Lower leg skin (tissue), 4 donors: ENCODE measurements around the gene NR0B1. TPM values are rescaled to one million over a fixed set of nuclear protein-coding genes. Genes with fewer than 3 reads are reported as not detected.

Source experiments
- DNase-seq, 2 donors: peaks; one replicate each; pipeline ENCODE4 v3.0.0-alpha.2; 2019; ENCODE audit warnings: low spot score in 2 of 2
- H3K4me3 ChIP-seq: fragments of 200-600 bp; sonication (generic); 2 replicates; pipeline ENCODE4 v1.5.1; 2017; ENCODE audit warnings: mild to moderate bottlenecking, low read depth; ENCODE audit not compliant: poor library complexity, severe bottlenecking
- POLR2A ChIP-seq, 2 donors: fragments of 450-650 bp; IDR thresholded peaks; one replicate each; pipeline ENCODE4 v1.6.1; 2016 to 2017; ENCODE audit warnings: antibody characterized with exemption in 2 of 2, mild to moderate bottlenecking in 1 of 2, moderate library complexity in 1 of 2
- WGBS, 2 donors: methylation state at CpG; one replicate each; pipeline ENCODE4 v1.1.5; 2018; 5-methylcytosine and 5-hydroxymethylcytosine counted together
- intact Hi-C: fragments of 100-400 bp; cut with DNase I; formaldehyde crosslinking; loops from one replicate; pipeline ENCODE4 v1.15.0; 2023; ENCODE audit warnings: low total_unique reads
- total RNA-seq, 4 donors: library from RNA; depleted of rRNA; stranded (reverse); fragments of >200 nt; gene quantifications; one replicate each; pipeline ENCODE4 v1.1.0, GENCODE V29; 2016
- TF ChIP-seq, protein P1 (sequence below), 3 donors: fragments of 450-650 bp; IDR thresholded peaks; one replicate each; pipeline ENCODE4 v1.5.1; 2016; ENCODE audit warnings: antibody characterized with exemption in 3 of 3, mild to moderate bottlenecking in 3 of 3, moderate library complexity in 2 of 3

Gene NR0B1, protein sequence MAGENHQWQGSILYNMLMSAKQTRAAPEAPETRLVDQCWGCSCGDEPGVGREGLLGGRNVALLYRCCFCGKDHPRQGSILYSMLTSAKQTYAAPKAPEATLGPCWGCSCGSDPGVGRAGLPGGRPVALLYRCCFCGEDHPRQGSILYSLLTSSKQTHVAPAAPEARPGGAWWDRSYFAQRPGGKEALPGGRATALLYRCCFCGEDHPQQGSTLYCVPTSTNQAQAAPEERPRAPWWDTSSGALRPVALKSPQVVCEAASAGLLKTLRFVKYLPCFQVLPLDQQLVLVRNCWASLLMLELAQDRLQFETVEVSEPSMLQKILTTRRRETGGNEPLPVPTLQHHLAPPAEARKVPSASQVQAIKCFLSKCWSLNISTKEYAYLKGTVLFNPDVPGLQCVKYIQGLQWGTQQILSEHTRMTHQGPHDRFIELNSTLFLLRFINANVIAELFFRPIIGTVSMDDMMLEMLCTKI
- total RNA-seq = not detected

DNA sequence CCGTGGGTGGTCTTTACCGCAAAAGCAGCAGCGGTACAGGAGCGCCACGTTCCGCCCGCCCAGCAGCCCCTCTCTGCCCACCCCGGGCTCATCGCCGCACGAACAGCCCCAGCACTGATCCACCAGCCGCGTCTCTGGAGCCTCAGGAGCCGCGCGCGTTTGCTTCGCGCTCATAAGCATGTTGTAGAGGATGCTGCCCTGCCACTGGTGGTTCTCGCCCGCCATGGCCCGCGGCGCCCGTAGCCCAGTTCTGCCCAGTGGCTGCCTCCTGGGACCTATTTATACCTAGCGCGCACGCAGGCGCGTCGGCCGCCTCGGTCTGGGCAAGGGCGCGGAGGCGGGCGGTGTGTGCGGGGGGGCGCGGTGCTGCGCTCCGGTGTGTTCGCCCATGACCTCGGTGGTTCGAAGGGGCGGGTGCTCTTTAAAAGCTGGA, at the start of gene NR0B1:
TSS of gene NR0B1 (minus strand) at position 252 of the 433 bp plus-strand sequence. CDS start at position 225, 27 bp downstream.
- TF ChIP-seq, protein P1, sequence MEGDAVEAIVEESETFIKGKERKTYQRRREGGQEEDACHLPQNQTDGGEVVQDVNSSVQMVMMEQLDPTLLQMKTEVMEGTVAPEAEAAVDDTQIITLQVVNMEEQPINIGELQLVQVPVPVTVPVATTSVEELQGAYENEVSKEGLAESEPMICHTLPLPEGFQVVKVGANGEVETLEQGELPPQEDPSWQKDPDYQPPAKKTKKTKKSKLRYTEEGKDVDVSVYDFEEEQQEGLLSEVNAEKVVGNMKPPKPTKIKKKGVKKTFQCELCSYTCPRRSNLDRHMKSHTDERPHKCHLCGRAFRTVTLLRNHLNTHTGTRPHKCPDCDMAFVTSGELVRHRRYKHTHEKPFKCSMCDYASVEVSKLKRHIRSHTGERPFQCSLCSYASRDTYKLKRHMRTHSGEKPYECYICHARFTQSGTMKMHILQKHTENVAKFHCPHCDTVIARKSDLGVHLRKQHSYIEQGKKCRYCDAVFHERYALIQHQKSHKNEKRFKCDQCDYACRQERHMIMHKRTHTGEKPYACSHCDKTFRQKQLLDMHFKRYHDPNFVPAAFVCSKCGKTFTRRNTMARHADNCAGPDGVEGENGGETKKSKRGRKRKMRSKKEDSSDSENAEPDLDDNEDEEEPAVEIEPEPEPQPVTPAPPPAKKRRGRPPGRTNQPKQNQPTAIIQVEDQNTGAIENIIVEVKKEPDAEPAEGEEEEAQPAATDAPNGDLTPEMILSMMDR (IDR thresholded peaks at IDR 0.05) = no peak
- no peak for TF ChIP-seq POLR2A (IDR thresholded peaks at IDR 0.05)
- intact Hi-C loops = no loop called here
- H3K4me3 ChIP-seq = no peak within 1 kb of the TSS
- WGBS, 2 donors = 3 to 41% methylated on average over 21 to 46 of the region's 46 CpGs
- no peak for DNase-seq

GRCh38 chrX:30349946-30350345, 40.8 kb upstream of the NR0B1 start:
- H3K4me3 ChIP-seq = no peak overlapping the region
- TF ChIP-seq, protein P1 (IDR thresholded peaks at IDR 0.05) = no peak
- TF ChIP-seq POLR2A (IDR thresholded peaks at IDR 0.05) = no peak
- no peak for DNase-seq
- intact Hi-C loops = no loop called here

DNA sequence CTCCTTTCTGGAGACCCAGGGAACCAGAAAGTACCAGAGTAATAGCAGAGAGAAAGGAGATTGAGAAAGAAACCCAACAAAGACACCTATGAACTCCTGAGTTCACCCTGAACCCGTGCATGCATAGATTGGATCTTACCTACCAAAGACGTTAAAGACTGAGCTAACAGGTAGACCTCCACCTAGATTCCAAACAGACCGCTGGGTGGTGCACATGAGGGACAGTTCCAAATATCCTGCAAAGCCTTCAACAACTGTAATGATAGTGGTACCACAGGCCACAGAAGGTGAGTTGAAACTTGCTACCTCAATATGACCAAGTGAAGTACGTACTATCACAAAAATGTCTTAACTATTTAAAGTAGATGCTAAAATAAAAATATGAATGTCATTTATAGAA, 34.0 kb upstream of the NR0B1 start:
- intact Hi-C loops = no loop called here
- no peak for TF ChIP-seq POLR2A (IDR thresholded peaks at IDR 0.05)
- TF ChIP-seq, protein P1 (IDR thresholded peaks at IDR 0.05) = no peak
- no peak for DNase-seq
- WGBS, 2 donors = 44 to 56% methylated on average over 4 of the region's 4 CpGs
- no peak overlapping the region for H3K4me3 ChIP-seq

GRCh38 chrX:30340753-30341152, 31.6 kb upstream of the NR0B1 start:
- DNase-seq = no peak
- no peak for TF ChIP-seq POLR2A (IDR thresholded peaks at IDR 0.05)
- WGBS, 2 donors = 82 to 88% methylated on average over 7 of the region's 7 CpGs
- no peak overlapping the region for H3K4me3 ChIP-seq
- intact Hi-C loops = no loop called here

DNA sequence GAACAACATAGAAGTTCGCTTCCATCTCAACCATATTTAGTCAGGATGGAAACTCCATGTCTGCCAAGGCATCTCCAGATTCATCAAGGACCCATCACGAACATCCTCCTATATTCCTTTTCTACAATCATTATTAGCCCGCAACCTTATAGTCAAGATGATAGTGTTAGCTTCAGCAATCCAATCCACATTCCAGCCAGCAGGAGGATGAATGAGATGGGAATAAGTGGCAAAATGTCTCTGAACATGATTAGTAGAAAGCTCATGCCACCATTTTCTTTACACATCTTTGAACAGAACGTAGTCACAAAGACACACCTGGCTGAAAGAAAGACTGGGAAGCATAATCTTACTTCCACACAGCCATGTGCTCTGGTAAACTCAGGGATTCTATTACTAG, 18.6 kb upstream of the NR0B1 start:
- no peak overlapping the region for H3K4me3 ChIP-seq
- 78 to 93% methylated on average over 4 of the region's 4 CpGs for WGBS, 2 donors
- intact Hi-C loops = no loop called here
- TF ChIP-seq, protein P1 (IDR thresholded peaks at IDR 0.05) = no peak
- no peak for TF ChIP-seq POLR2A (IDR thresholded peaks at IDR 0.05)
- DNase-seq = no peak

- no peak overlapping the region for H3K4me3 ChIP-seq
- DNase-seq = no peak
- WGBS, 2 donors = 95 to 100% methylated on average over 1 of the region's 1 CpG
- intact Hi-C loops = no loop called here
- TF ChIP-seq, protein P1 (IDR thresholded peaks at IDR 0.05) = no peak
- no peak for TF ChIP-seq POLR2A (IDR thresholded peaks at IDR 0.05)
Observed at GRCh38 chrX:30317308-30317707, 8.1 kb upstream of the NR0B1 start.
